K562 (cell line): ENCODE data around the gene KCNJ10. TPM values are rescaled to one million over a fixed set of nuclear protein-coding genes. Genes with fewer than 3 reads are reported as not detected.

ENCODE experiments used
- ATAC-seq: fragments of 200-7000 bp; cut with Tn5 transposase; 3 replicates; pipeline ENCODE4 v1.9.1; 2020; ENCODE audit warnings: moderate library complexity
- BruUV-seq: library from RNA; stranded (reverse); fragments of 400-500 nt; replicated peaks from 2 replicates; lab custom pipeline; 2021; lab: Mats Ljungman, UMichigan
- CTCF ChIA-PET: fragments of 300-600 bp; formaldehyde crosslinking; extraction: SDS; loops from one replicate; lab custom pipeline; 2021; ENCODE audit warnings: low intra/inter-chr PET ratio; lab: Yijun Ruan, JAX
- POLR2A ChIA-PET: fragments of 300-600, 350-650 bp; sonication (Branson Sonifier 250); formaldehyde crosslinking; extraction: SDS; loops from one replicate; lab custom pipeline; 2021; ENCODE audit warnings: antibody characterized with exemption, inconsistent platforms; lab: Yijun Ruan, JAX
- DNase-seq, 4 experiments: peaks; one replicate each; pipeline versions ENCODE4 v3.0.0 to v3.0.0-alpha.2; 2011 to 2018; ENCODE audit warnings: low spot score in 3 of 4, mixed read lengths in 3 of 4; ENCODE audit errors: extremely low read depth in 1 of 4
- FAIRE-seq: peaks from 2 replicates; lab custom pipeline; 2011; peaks lifted over from hg19 to GRCh38; lab: Jason Lieb, UNC
- H2AFZ ChIP-seq: 2 replicates; pipeline ENCODE4 v1.6.0; 2011; ENCODE audit warnings: low read depth, low read length, control low read depth, inconsistent platforms
- H3K27ac ChIP-seq: fragments of 200-600 bp; 3 replicates; pipeline ENCODE4 v1.8.0; 2011; ENCODE audit warnings: low read depth, mild to moderate bottlenecking, control low read depth, inconsistent platforms, low read length, moderate library complexity, mixed read lengths; ENCODE audit errors: extremely low read depth
- H3K27me3 ChIP-seq, 2 experiments: fragments of 300-600 bp in 1 of 2; 2 replicates in 1 of 2; 3 replicates in 1 of 2; pipeline versions ENCODE4 v1.6.0 to v1.8.0; 2011; ENCODE audit warnings: inconsistent platforms in 2 of 2, low read length in 2 of 2, mild to moderate bottlenecking in 1 of 2, mixed read lengths in 1 of 2, moderate library complexity in 1 of 2; ENCODE audit not compliant: control insufficient read depth in 2 of 2, insufficient read depth in 2 of 2
- H3K36me3 ChIP-seq: fragments of 300-600 bp; 3 replicates; pipeline ENCODE4 v1.8.0; 2011; ENCODE audit warnings: mild to moderate bottlenecking, low read length, inconsistent platforms; ENCODE audit not compliant: control insufficient read depth, insufficient read depth
- H3K4me1 ChIP-seq, 2 experiments: fragments of 200-600 bp in 1 of 2; replicated peaks in 1 of 2; 2 replicates in 1 of 2; 3 replicates in 1 of 2; pipeline versions ENCODE4 v1.5.1 to v1.8.0; 2011; ENCODE audit warnings: inconsistent platforms in 2 of 2, low read length in 2 of 2, mild to moderate bottlenecking in 1 of 2, mixed read lengths in 1 of 2, moderate library complexity in 1 of 2; ENCODE audit not compliant: control insufficient read depth in 2 of 2, insufficient read depth in 2 of 2
- H3K4me2 ChIP-seq: 2 replicates; pipeline ENCODE4 v1.6.1; 2011; ENCODE audit warnings: low read length, control low read depth, inconsistent platforms, mixed read lengths; ENCODE audit not compliant: insufficient read depth
- H3K4me3 ChIP-seq: fragments of 200-600 bp; sonication (generic), shearing (Covaris generic); 2 replicates; pipeline ENCODE4 v1.5.1; 2016; ENCODE audit warnings: control low read depth, inconsistent platforms
- H3K79me2 ChIP-seq: fragments of 200-600 bp; 3 replicates; pipeline ENCODE4 v1.8.0; 2011; ENCODE audit warnings: low read length, inconsistent platforms; ENCODE audit not compliant: control insufficient read depth, insufficient read depth
- H3K9ac ChIP-seq, 2 experiments: 2 replicates each; pipeline versions ENCODE4 v1.6.0 to v1.6.1; 2011; ENCODE audit warnings: low read depth in 2 of 2, low read length in 2 of 2, control low read depth in 1 of 2, inconsistent platforms in 1 of 2, mild to moderate bottlenecking in 1 of 2, mixed read lengths in 1 of 2; ENCODE audit not compliant: insufficient read depth in 1 of 2
- H3K9me1 ChIP-seq: one replicate; pipeline ENCODE4 v1.6.0; 2011; ENCODE audit warnings: inconsistent platforms, mild to moderate bottlenecking, low read length, moderate library complexity; ENCODE audit not compliant: control insufficient read depth, insufficient read depth
- H3K9me3 ChIP-seq: replicated peaks from 2 replicates; pipeline ENCODE4 v1.5.1; 2011; ENCODE audit warnings: low read depth, low read length, inconsistent platforms; ENCODE audit not compliant: control insufficient read depth, insufficient read depth
- H4K20me1 ChIP-seq: replicated peaks from 2 replicates; pipeline ENCODE4 v1.6.1; 2011; ENCODE audit warnings: low read length, inconsistent platforms, mixed read lengths; ENCODE audit not compliant: control insufficient read depth, insufficient read depth
- ELF2 ChIP-seq: fragments of 250-450 bp; sonication (Bioruptor Pico); IDR thresholded peaks from 2 replicates; pipeline ENCODE4 v1.5.0; 2021; ENCODE audit warnings: mild to moderate bottlenecking
- EWSR1 ChIP-seq: fragments of 450-650 bp; IDR thresholded peaks from 2 replicates; pipeline ENCODE4 v1.6.1; 2018; ENCODE audit warnings: borderline replicate concordance, mild to moderate bottlenecking, low read depth, moderate library complexity; ENCODE audit not compliant: partially characterized antibody
- HCFC1 ChIP-seq: IDR thresholded peaks from 2 replicates; pipeline ENCODE4 v1.6.1; 2012; ENCODE audit warnings: low read depth, low read length, improper control_type of control experiment
- IRF2 ChIP-seq: sonication (generic); formaldehyde crosslinking; IDR thresholded peaks from 2 replicates; pipeline ENCODE4 v1.8.1; 2022; ENCODE audit warnings: mild to moderate bottlenecking, missing genetic modification reagents
- PATZ1 ChIP-seq: fragments of 250-450 bp; sonication (Bioruptor Pico); IDR thresholded peaks from 2 replicates; pipeline ENCODE4 v1.5.0; 2020; ENCODE audit warnings: mild to moderate bottlenecking, borderline replicate concordance
- RFX1 ChIP-seq: fragments of 450-650 bp; IDR thresholded peaks from 2 replicates; pipeline ENCODE4 v1.6.1; 2016; ENCODE audit warnings: mild to moderate bottlenecking, moderate library complexity
- SMAD1 ChIP-seq: fragments of 150-350 bp; IDR thresholded peaks from 2 replicates; pipeline ENCODE4 v1.6.1; 2014; ENCODE audit warnings: low read length, low read depth; ENCODE audit not compliant: partially characterized antibody
- SNRNP70 ChIP-seq: fragments of 200-400 bp; formaldehyde crosslinking; optimal IDR thresholded peaks from 2 replicates; pipeline ENCODE3; 2017; ENCODE audit warnings: low read depth, low read length
- ZFPM2 ChIP-seq: fragments of 250-450 bp; sonication (Bioruptor Pico); IDR thresholded peaks from 2 replicates; pipeline ENCODE4 v1.5.1; 2022; ENCODE audit warnings: mild to moderate bottlenecking
- ZNF197 ChIP-seq: fragments of 200-800 bp; sonication (Bioruptor generic); IDR thresholded peaks from 2 replicates; pipeline ENCODE4 v1.6.1; 2016; ENCODE audit warnings: low read depth, missing genetic modification characterization, missing compliant biosample characterization
- ZNF57 ChIP-seq: fragments of 450-650 bp; formaldehyde crosslinking; IDR thresholded peaks from 2 replicates; pipeline ENCODE4 v1.4.0; 2020; ENCODE audit warnings: mild to moderate bottlenecking, moderate library complexity
- ZNF609 ChIP-seq: sonication (generic); formaldehyde crosslinking; IDR thresholded peaks from 2 replicates; pipeline ENCODE4 v1.8.1; 2023; ENCODE audit warnings: missing genetic modification reagents, mild to moderate bottlenecking, borderline replicate concordance
- ZNF695 ChIP-seq: fragments of 450-650 bp; formaldehyde crosslinking; IDR thresholded peaks from 2 replicates; pipeline ENCODE4 v1.4.0; 2020; ENCODE audit warnings: mild to moderate bottlenecking, moderate library complexity
- ZNF830 ChIP-seq: fragments of 250-450 bp; sonication (Bioruptor Pico); IDR thresholded peaks from 2 replicates; pipeline ENCODE4 v1.5.0; 2021; ENCODE audit warnings: mild to moderate bottlenecking
- WGBS: fragments of 100-300 bp; shearing (Covaris generic); methylation state at CpG from one replicate; pipeline ENCODE4 v1.1.6; 2016; ENCODE audit warnings: low coverage, mixed read lengths; ENCODE audit not compliant: insufficient coverage; ENCODE audit errors: missing lambda C conversion rate; 5-methylcytosine and 5-hydroxymethylcytosine counted together
- in situ Hi-C: fragments of 300-500 bp; cut with MboI; formaldehyde crosslinking; loops from 4 replicates; pipeline ENCODE4 v1.15.0; 2018; ENCODE audit warnings: inconsistent platforms, mixed read lengths
- intact Hi-C: fragments of 100-400 bp; cut with micrococcal nuclease; formaldehyde crosslinking; loops from 2 replicates; pipeline ENCODE4 v1.14.2; 2022
- polyA plus RNA-seq, 8 experiments: library from polyadenylated mRNA; depleted of rRNA in 4 of 8; stranded (reverse) in 5 of 8; unstranded in 3 of 8; fragments of >200 nt; fragmentation: Nextera tagmentation in 2 of 8; fragmentation: Illumina TruSeq in 1 of 8; extraction: Ambion mirVana in 2 of 8; extraction: Trizol in 1 of 8; gene quantifications; 2 replicates each; pipeline versions ENCODE4 v1.2.1 to v1.2.3, GENCODE V29; 2011 to 2014; ENCODE audit warnings: inconsistent platforms in 1 of 8, missing spikeins in 1 of 8
- total RNA-seq, 7 experiments: library from RNA; depleted of rRNA in 6 of 7; stranded (reverse); fragments of >200 nt in 6 of 7; fragmentation: Illumina TruSeq in 2 of 7; extraction: Trizol in 2 of 7; gene quantifications; 2 replicates each; pipeline versions ENCODE4 v1.2.1 to v1.2.3, GENCODE V29; 2011 to 2021; ENCODE audit warnings: low replicate concordance in 1 of 7
- TF ChIP-seq, protein P1 (sequence below): IDR thresholded peaks from 2 replicates; pipeline ENCODE4 v1.6.1; 2011; ENCODE audit warnings: borderline replicate concordance, low read depth, mild to moderate bottlenecking, moderate library complexity, low read length; ENCODE audit not compliant: insufficient read depth, poor library complexity, severe bottlenecking

The KCNJ10 gene
- total and polyA plus RNA-seq, 9 of the 15 experiments (the other 6 are each of a cell fraction or from before 2014, with no cell fraction given): 0.06 to 0.11 TPM; not detected in 7

DNA sequence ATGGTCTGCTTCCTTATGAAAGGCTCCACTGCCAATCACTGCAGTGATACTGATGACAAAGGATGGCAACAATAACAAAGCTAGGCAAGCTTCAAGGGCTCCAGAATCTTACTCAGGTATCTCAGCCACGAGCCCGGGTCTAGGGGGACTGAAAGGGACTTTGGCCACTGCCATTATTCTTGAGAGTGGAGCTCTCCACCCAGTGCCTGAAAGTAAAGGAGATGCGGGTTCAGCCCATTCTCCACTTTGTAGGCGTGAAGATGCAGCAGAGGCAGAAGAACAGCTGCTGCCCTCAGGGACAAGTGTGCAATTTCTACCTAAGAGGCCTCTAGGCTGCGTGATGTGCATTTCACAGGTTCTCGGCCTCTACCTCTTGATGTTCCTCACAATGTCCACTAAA lies 84.5 kb downstream of the KCNJ10 start:
- 0% methylated on average over 6 of the region's 6 CpGs for WGBS
- CTCF ChIA-PET: no interaction called here
- in situ Hi-C loops: loop anchor here (25.0 kb wide), 1 partner anchor 798 kb away; no protein-coding TSS in a partner anchor
- no peak for TF ChIP-seq ZNF57 (CRISPR knock-in tag)
- TF ChIP-seq EWSR1: no peak
- TF ChIP-seq ZNF695 (CRISPR knock-in tag): no peak
- TF ChIP-seq SMAD1: no peak
- TF ChIP-seq IRF2: no peak
- no peak for TF ChIP-seq ZNF609 (CRISPR knock-in tag)
- no peak for TF ChIP-seq ZFPM2 (CRISPR knock-in tag)
- TF ChIP-seq, protein P1, sequence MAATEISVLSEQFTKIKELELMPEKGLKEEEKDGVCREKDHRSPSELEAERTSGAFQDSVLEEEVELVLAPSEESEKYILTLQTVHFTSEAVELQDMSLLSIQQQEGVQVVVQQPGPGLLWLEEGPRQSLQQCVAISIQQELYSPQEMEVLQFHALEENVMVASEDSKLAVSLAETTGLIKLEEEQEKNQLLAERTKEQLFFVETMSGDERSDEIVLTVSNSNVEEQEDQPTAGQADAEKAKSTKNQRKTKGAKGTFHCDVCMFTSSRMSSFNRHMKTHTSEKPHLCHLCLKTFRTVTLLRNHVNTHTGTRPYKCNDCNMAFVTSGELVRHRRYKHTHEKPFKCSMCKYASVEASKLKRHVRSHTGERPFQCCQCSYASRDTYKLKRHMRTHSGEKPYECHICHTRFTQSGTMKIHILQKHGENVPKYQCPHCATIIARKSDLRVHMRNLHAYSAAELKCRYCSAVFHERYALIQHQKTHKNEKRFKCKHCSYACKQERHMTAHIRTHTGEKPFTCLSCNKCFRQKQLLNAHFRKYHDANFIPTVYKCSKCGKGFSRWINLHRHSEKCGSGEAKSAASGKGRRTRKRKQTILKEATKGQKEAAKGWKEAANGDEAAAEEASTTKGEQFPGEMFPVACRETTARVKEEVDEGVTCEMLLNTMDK: no peak
- TF ChIP-seq ZNF197 (CRISPR knock-in tag): no peak
- TF ChIP-seq SNRNP70: no peak
- no peak for TF ChIP-seq ELF2 (CRISPR knock-in tag)
- TF ChIP-seq HCFC1: no peak
- no peak for TF ChIP-seq ZNF830 (CRISPR knock-in tag)
- no peak for TF ChIP-seq PATZ1 (CRISPR knock-in tag)
- no peak for TF ChIP-seq RFX1

More for the DNA sequence above, 84.5 kb downstream of the KCNJ10 start:
- DNase-seq (no peak), FAIRE-seq (no peak), ATAC-seq (no peak)
- no peaks in the 10 kb centered on the region for H3K4me1 ChIP-seq
- intact Hi-C loops: no loop called here
- H3K4me3 ChIP-seq: no peak overlapping the region
- H3K36me3 ChIP-seq: no peaks in the 10 kb centered on the region
- POLR2A ChIA-PET: interaction anchor here (1.2 kb wide), 1 partner anchor 28 kb away, joined by 3 read pairs; no protein-coding TSS in a partner anchor
- no peak overlapping the region for H3K4me2 ChIP-seq
- no peaks in the 10 kb centered on the region for H3K9me1 ChIP-seq
- no peak overlapping the region for H3K27ac ChIP-seq
- no peaks in the 10 kb centered on the region for H4K20me1 ChIP-seq
- no peak overlapping the region for H2AFZ ChIP-seq
- H3K79me2 ChIP-seq: no peaks in the 10 kb centered on the region
- no peaks in the 10 kb centered on the region for H3K9me3 ChIP-seq
- BruUV-seq: no TSS peak
- H3K9ac ChIP-seq: no peak overlapping the region
- H3K27me3 ChIP-seq: peaks cover 15 to 34% of the 10 kb centered on the region in 2 experiments; a peak in 4 of 5 replicates
